HG03280 (cell line): ENCODE measurements around the gene CPT1C.
A peak's percentile ranks its signal among the peaks of the same experiment; 100 is the strongest.

Source experiments
- ATAC-seq: cut with Tn5 transposase; IDR thresholded peaks from one replicate; pipeline ENCODE4 v1.9.1; 2021; ENCODE audit warnings: mild to moderate bottlenecking, moderate library complexity; ENCODE audit not compliant: unreplicated experiment

CPT1C gene

DNA sequence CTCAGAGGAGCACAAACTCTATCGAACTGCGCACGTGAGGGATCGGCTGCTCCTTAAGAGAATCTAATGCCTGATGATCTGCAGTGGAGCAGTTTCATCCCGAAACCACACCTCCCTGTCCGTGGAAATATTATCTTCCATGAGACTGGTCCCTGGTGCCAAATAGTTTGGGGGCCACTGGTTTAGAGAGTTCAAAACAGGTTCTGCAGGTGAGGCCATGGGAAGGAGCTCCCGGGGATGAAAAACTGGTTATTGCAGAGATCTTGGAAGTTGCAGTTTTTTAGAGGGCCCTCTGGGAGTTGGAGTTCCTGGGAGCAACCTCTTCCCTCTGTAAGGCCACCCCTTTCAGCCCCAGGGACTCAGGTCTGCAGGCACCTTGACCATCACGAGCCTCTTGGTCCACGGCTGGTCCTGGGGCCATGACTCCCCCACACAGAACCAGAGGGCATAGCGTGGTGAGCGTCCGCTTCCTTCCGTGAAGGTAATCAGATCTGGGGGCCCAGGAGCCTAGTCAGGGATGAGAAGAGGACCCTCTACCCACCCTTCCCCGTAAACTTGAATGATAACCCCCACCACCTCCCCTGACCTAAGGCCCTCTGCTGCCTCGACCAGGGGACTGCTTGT is 30.5 kb upstream of the CPT1C start:
- no peak for ATAC-seq

DNA sequence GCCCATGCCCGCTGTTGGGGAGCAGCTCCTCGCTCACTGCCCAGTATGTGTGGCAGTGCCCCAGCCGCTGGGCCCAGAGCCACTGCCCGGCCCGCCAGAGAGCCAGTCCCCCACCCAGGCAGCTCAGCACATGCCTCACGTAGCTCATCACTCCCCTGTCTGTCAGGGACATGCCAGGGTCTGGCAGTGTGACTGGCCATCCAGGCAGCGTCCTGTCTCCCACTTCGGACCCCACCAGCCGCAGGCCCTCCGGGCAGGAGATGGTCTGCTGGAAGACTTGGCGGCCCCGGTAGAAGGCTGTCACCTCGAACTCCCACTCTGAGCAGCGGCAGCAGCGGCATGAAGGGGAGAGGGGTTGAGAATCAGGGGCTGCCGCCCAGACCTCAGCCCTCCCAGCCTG is 28.9 kb upstream of the CPT1C start:
- no peak for ATAC-seq

DNA sequence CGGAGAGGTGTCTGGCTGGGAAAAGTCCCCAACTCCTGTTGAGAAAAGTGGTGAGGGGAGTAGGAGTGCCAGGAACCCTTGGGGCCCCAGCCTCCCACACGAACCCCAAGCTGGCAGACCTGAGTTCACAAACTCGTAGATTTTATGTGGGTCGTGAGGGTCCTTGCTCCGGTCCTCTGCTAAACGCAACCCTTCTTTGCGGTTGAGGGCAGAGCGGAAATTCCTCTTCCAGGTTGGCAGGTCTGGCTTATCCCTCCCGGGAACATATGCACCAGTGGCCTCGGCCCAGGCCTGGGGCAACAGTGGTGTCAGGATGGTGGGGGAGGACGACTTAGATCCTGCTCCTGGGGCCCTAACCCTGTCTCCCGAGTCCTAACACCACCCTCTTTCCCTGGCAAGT is 27.7 kb upstream of the CPT1C start:
- no peak for ATAC-seq

DNA sequence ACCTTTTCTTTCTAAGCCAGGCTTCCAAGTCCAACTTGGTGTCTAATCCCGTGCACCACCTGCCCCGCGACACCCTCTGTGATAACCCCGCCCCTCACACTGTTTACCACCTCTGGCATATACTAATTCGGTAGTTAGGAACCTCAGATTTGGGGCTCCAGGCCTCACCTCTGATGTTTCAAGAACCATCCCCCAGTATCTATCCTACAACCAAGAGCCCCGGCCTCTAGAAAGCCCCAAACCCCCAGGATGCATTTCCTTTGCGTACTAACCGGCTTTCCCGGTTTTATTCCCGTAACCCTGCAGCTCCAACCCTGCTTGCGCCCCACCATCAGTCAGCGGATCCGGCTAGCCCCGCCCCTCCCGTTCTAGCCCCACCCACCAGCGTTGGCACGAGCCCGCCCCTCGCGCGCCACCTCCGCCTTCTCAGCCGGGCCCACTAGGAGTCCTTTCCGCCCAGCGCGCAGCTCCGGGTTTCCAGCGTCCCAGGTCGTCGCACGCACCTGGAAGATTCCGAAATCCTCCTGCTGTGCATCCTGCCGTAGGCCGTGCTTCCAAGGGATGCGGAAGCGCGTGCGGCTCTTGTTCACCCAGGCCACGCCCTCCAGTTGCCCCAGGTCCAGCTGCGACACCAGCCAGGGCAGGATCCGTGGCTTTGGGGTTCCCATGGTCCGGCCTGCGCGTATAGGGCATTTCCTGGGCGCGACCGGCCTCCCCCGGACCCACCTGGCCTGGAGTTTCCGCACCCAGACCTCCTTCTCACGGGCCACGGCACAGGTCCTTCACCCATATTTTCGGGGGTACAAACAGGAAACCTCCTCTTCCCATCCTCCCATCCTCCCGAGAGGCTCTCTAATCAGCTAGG is 26.5 kb upstream of the CPT1C start:
- ATAC-seq, result peak; percentile 45

DNA sequence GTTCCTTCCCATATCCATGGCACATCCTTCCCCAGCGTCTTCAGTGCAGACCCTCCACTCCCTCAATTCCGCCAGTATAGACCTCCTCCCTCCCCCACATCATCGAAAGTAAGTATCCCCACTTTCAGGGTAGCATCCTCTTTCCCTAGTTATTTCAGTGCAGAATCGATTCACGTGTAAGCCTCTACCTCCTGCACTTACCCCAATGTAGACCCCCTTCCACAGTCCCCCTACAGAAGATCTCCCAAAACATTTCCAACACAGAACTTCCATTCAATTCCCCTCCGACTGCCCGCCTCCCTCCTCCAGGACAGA is 25.9 kb upstream of the CPT1C start:
- ATAC-seq, result no peak

DNA sequence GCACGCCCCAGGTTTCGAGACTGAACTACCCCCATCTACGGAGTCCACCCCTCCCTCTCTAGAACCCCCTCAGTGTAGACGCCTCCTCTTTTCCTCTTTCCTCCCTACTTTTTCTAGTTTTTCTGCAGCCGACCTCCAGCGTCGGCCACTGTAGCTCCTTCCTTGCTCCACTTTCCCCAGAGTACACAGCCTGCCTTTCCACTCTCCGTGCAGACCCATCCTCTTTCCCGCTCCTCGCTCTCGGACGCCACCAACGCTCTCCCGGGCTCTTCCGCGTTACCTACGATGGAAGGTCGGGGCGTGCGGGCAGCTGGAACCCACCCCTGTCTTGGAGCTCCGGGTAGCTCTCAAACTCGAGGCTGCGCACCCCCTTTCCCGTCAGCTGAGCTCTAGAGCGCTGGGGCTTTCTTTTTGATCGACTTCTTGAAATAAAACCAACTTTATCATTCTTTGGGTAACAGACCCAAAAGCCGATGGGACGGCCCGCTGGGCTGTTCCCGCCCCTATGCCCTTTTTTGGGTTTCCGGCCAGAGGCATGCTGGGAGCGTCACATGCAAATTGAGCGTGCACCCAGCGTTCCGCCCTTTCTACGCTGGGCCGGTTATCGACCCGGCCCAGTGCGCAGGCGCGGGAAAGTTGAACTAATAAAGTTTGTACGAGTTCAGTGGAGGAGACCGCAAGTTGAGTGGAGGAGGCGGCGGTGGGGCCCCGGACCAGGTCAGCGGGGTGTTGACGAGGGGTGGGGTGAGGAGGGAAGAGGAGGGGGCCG is 25.4 kb upstream of the CPT1C start, which contains the start of the genes BCL2L12 and IRF3:
BCL2L12 (plus strand) TSS at position 583 of the 769 bp plus-strand sequence. CDS start 760 bp downstream, outside the sequence.
IRF3 (minus strand) TSS at position 507 of the 769 bp plus-strand sequence. CDS start 1,019 bp downstream, outside the sequence.
- peak; percentile 90 for ATAC-seq

DNA sequence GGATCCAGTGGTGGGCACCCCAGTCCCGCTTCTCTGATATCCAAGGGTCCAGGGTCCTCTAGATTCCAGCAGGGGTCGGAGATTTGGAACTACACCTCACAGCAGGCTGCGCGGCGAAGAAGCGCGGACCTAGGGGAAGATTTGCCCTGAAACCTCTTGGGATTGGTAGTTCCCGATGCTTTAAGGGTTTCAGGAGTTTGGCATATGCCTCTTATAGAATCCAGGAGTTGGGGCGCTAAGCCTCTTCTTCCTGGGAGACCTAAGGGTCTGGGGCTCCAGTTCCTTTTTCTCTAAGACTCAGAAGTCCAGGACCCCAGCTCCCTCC is 24.8 kb upstream of the CPT1C start:
- no peak for ATAC-seq

DNA sequence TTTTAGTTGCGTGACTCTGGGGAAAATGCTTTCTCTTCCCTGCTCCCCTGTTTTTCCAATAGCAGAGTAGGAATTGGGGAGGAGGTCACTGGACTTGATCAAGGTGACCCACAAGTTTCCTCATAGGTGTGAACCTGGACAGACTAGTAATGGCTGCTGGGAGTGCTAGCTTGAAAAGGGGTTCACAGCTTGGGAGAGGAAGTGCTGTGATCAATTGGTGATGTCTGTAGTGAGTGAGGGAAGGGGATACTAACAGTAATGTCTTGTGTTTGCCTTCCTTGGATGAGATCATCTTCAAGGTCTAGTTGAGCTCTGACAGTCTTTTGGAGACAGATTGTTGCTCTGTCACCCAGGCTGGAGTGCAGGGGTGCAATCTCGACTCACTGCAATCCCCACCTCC is 23.4 kb upstream of the CPT1C start:
- ATAC-seq, result no peak

DNA sequence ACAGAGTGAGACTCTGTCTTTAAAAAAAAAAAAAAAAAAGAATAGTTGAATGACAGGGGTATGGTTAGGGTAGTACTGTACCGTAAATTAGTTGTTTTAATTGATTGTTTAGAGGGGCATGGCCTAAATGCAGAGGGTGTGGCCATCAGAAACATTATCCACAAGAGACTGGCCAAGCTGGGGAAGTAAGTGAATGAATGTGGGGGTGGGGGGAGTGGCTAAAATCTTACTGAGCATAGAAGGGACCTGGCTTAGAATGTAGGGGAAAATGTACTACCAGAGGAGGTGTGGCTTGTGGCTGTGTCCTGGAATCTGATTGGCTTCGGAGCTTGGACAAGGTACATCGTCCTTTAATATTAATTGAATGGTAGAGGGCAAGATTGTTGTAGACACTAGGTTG is 21.4 kb upstream of the CPT1C start:
- ATAC-seq, result no peak

DNA sequence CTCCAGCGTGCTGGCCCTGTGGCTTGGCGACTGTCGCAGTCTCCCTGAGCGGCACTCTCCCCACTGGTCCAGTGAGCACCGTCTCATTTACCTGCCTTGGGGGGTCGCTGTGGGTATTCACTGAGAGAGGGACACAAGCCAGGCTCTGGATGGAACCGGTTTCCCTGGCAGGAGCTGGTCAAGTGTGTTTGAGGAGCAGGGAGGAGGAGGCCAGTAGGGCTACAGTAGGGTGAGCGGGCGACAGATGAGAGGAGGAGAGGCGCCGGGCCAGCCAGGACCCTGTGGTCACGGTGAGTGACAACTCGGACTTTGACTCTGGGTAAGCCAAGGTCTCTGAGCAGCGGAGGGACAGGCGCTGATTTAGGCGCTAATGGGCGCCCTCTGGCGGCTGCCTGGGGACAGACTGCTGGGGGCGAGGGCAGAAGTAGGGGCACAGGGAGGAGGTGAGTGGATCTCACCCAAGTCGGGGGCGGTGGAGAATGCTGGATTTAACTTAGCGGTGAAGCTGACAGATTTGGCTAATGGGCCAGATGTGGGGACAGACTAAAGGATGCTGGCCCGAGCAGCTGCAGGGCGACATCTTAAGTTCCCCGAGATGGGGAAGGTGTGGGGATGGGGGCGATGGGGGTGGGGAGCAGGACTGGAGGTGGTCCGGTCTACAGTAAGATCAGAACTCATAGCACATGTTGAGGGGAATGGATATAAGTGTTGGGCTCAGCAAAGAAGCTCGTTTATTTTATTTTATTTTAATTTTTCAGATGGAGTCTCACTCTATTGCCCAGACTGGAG is 18.6 kb upstream of the CPT1C start:
- no peak for ATAC-seq

DNA sequence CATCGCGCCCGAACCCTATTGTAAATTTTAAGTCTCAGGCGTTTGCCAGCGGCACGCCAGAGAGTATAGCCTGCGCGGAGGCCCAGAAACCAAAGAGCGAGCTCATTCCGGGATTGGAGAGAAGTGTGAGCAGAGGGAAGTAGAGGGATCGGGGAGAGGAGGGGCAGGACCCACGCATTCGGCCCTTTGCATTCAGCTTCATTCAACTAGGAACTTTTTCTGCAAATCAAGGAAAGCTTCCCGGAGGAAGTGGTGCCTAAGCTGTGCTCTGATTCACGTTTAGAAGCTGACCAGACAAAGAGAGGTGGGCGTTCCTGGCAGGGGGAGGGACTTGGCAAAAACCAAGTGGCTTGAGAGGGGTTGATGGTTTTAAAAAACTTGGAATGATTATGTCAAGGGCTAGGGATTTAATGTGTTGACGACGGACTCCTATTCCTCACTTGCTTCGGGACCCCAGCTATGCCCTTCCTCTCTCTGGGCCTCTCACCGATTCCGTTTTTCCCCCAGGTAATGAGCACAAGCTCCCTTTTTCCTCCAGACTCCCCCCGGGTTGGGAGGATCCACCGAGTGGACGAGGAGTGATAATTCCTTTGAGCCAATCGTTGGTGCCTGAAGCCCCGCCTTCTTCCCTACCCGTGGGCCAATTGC is 14.7 kb upstream of the CPT1C start:
- peak; percentile 26 for ATAC-seq

DNA sequence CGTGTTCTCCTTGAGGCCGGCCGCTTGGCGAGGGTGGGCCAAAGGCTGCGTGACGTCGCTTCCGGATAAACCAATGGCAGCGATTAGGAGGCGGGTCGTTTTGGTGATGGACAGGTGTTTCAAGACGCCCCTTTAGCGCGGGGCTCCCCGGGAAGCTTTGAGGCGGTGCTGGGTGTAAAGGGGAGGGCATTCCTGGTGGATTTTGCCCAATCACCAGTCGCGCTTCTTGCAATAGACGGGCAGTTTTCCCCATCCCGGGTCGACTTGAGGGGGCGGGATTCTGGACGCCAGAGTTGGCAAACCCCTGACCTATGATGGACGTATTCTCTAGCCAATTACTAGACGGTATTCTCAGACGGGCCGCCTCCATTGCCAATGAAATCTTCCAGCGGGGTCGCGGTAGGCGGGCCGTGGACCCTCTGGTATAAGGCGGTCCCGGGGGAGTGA is 14.1 kb upstream of the CPT1C start:
- peak; percentile 68 for ATAC-seq

DNA sequence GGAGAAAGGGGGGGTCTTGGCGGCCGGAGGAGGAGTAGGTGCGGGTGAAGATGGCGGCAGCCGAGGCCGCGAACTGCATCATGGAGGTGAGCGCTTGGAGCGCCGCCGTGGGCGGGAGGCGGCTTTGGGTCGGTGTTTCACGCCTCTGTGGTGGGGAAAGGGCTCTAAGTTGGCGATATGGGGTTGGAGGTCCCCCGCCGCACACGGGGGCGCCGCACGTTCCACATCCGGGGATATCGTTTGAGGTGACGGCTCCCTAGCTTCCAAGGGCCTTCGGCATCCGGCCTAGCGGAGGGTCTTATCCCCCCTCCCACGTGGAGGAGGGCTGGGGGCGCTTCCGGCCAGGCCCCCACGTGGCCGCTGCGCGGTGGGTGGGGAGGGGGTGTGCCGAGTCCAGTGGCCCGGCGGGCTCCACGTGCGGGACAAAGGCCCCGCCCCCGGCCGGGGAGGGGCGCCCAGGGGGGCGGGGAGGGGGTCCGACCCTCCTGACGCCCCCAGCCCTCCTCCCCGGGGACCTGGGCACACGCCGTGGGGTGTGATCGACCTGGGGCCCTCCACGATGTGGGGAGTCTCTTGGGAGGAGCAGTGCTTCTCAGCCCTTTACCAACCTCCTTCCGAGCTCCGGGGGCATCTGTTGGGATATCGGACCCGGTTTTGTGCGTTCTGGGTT is 13.6 kb upstream of the CPT1C start, which contains the start of gene PRMT1:
PRMT1 (plus strand) TSS at position 41 of the 670 bp plus-strand sequence; CDS start at position 51, 10 bp downstream.
- no peak for ATAC-seq

DNA sequence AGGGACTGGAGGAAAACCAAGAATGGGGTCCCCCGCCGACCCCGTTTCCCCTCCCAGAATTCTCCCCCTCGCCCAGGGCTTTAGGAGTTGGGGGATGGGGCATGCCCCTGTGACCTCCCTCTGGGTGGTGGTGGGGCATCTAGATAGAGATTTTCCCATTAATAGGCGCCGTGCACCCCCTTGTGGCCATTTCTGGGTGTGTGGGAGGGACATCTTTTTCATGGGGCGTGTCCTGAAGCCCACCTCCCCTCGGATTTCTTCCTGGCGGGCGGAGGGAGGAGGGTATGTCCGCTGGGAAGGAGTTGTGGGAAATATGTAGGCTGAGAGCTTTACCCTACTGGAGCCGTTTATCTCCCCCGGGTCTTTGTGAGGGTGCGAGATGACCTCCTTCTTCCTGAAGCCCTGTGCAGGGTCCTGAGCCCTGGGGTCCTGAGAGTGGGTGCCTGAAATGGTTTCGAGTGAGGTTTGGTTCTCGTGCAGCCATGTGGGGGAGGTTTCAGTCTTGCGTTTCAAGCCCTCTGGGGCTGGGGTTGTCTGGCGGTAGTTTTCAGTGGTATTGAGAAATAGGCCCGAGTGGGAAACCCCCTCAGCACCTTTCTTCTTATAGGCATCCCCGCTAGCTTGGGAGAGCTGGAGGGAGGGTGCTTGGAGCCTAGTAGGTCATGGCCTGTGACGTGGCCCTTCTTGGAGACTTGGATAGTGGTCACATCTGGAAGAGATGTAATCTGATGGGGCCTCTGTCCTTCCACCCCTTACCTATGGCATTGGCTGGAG is 12.8 kb upstream of the CPT1C start:
- no peak for ATAC-seq

DNA sequence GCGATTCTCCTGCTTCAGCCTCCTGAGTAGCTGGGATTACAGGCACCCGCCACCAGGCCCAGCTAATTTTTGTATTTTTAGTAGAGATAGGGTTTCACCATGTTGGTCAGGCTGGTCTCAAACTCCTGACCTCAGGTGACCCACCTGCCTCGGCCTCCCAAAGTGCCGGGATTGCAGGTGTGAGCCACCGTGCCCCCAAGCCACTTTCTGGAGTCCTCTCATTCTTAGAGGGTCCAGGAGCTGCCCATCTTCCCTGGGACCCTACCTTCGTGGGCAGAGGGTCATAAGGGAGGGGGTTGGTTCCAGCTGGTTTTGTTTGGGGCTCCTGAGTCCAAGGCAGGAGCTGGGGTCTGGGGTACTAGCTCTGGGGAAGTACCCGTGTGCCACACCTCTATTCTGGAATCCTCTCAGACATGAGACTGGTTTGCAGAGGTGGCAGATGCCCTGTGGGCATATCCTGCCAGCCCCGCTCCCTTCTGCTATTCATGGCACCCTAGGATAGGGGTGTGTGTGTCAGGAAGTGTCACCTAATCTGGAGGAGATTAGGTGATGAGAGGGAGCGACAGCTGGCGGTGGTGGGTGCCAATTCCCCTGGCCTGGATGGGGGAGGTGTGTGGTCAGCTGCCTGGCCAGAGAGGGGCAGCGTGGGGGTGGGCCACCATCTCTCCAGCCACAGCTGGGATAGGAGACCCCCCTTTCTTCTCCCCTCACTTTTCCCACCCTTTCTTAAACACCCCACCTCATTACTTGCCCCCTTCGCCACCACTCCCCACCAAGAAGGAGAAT is 11.7 kb upstream of the CPT1C start:
- ATAC-seq, result no peak

DNA sequence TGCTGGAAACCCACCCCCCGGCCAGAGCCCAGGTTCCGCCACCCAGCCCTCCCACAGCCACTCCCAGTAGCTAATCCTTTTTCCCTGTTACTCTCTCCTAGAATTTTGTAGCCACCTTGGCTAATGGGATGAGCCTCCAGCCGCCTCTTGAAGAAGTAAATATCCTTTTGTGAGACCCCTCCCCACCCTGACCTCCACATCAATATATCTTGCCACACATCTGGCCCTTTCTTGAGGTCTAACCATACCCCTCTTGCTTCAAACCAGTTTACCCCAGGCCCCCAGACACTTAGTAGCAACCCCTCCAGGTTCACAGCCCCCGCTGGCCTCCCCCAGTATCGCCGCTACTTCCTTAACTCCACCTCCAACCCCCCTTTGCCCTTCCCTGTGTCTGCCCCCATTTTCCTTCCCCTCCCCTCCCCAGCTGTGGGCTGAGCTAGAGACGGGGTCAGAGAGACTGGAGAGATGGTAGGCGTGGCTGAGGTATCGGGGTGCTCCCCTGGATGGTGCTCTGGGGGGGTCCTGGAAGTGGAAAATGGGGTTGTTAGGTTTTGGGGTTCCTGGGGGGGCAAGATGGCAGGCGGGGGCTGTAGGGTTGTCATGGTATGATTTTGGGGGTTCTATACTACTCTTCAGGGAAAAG is 11.0 kb upstream of the CPT1C start:
- ATAC-seq, result no peak

DNA sequence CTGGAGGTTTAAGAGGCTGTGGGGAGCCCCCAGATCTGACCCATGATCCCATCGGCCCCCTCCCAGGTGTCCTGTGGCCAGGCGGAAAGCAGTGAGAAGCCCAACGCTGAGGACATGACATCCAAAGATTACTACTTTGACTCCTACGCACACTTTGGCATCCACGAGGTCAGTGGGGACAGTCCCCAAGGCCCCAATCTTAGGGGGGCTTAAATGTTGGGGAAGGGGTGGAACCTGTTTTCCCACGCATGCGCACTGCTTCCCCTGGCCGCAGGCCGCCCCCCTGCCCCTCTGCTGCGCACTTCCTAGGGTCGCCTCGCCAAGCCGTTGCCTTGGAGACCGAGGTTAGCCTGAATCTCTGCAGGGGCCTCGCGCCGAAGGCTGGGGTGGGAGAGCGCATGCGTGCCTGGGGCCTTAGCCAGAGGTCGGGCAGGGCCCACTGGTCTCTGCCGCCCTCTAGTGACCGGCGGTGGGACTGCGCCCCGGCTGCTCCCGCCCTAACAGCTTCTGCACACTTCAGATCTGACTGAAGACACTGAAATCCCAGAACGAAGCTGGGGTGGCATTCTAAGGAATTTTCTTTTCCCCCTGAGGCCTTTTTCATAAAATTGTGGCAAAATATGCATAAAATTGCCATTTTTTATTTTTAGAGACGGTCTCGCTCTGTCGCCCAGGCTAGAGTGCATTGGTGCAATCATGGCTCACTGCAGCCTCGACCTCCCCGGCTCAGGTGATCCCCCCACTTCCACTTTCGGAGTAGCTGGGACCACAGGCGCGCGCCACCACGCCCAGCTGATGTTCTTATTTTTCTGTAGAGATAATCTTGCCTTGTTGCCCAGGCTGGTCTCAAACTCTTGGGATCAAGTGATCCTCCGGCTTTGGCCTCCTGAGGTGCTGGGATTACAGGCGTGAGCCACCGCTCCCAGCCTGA is 10.2 kb upstream of the CPT1C start:
- no peak for ATAC-seq
